Tibial nerve (tissue), 4 donors: ENCODE results near the gene MORN1. TPM values are rescaled to one million over a fixed set of nuclear protein-coding genes. Genes with fewer than 3 reads are reported as not detected.

ENCODE experiments used
- DNase-seq, 2 donors: peaks; one replicate each; pipeline ENCODE4 v3.0.0-alpha.2; 2019; ENCODE audit warnings: low spot score in 2 of 2
- H3K27ac ChIP-seq, 4 donors: fragments of 200-600 bp; sonication (generic) in 3 of 4; one replicate each; pipeline ENCODE4 v1.5.1; 2017 to 2019; ENCODE audit warnings: mild to moderate bottlenecking in 1 of 4
- H3K27me3 ChIP-seq, 2 donors: fragments of 200-600 bp; sonication (generic) in 1 of 2; one replicate each; pipeline versions ENCODE4 v1.5.1 to v1.6.0; 2017 to 2019
- H3K36me3 ChIP-seq, 3 donors: fragments of 200-600 bp; sonication (generic); one replicate each; pipeline ENCODE4 v1.5.1; 2018 to 2019
- H3K4me1 ChIP-seq, 4 donors: fragments of 200-600 bp; sonication (generic) in 3 of 4; one replicate each; pipeline ENCODE4 v1.5.1; 2017 to 2019
- H3K4me3 ChIP-seq, 4 donors: fragments of 200-600 bp; sonication (generic) in 3 of 4; one replicate each; pipeline ENCODE4 v1.5.1; 2017 to 2019; ENCODE audit warnings: mild to moderate bottlenecking in 1 of 4, moderate library complexity in 1 of 4
- H3K9me3 ChIP-seq, 4 donors: fragments of 200-600 bp; sonication (generic) in 3 of 4; one replicate each; pipeline ENCODE4 v1.5.1; 2017 to 2019
- CTCF ChIP-seq, 5 experiments: fragments of 200-600 bp in 3 of 5; fragments of 450-650 bp in 2 of 5; sonication (generic) in 3 of 5; IDR thresholded peaks; one replicate each; pipeline ENCODE4 v1.5.1; 2016 to 2019; ENCODE audit warnings: antibody characterized with exemption in 5 of 5, mild to moderate bottlenecking in 3 of 5, moderate library complexity in 2 of 5
- EP300 ChIP-seq, 2 donors: sonication (generic); formaldehyde crosslinking; IDR thresholded peaks; one replicate each; pipeline ENCODE4 v1.6.1; 2017; ENCODE audit warnings: antibody characterized with exemption in 2 of 2, mild to moderate bottlenecking in 1 of 2
- POLR2A ChIP-seq, 2 donors: fragments of 450-650 bp; IDR thresholded peaks; one replicate each; pipeline ENCODE4 v1.6.1; 2017; ENCODE audit warnings: antibody characterized with exemption in 2 of 2, mild to moderate bottlenecking in 2 of 2, moderate library complexity in 2 of 2
- WGBS, 2 donors: methylation state at CpG; one replicate each; pipeline ENCODE4 v1.1.5; 2018; 5-methylcytosine and 5-hydroxymethylcytosine counted together
- total RNA-seq, 4 donors: library from RNA; depleted of rRNA; stranded (reverse); fragments of >200 nt; gene quantifications; one replicate each; pipeline ENCODE4 v1.1.0, GENCODE V29; 2016

Gene MORN1
- total RNA-seq, 4 donors from 2014 or later, result 8.7 to 21.9 (median 16.1) TPM

GRCh38 chr1:2290595-2291510, 100.5 kb downstream of the MORN1 start:
- TF ChIP-seq EP300 (IDR thresholded peaks at IDR 0.05) (peak; percentile 23 to 96), POLR2A (IDR thresholded peaks at IDR 0.05) (peak in 1 of 2 donors; percentile 7), CTCF (IDR thresholded peaks at IDR 0.05) (peak in 1 of 5 experiments; percentile 11)
- 3 to 16% methylated on average over 31 to 34 of the region's 41 CpGs for WGBS, 2 donors
- no peaks in the 10 kb centered on the region for H3K9me3 ChIP-seq
- peak overlapping the region; percentile 36 to 85 (median 74) for H3K27ac ChIP-seq
- H3K27me3 ChIP-seq, result no peaks in the 10 kb centered on the region
- H3K4me3 ChIP-seq, result peak overlapping the region; percentile 3 to 37 (median 24)
- H3K36me3 ChIP-seq, result no peaks in the 10 kb centered on the region
- peaks cover 4 to 98% (median 66%) of the 10 kb centered on the region in 4 donors for H3K4me1 ChIP-seq
- peak; percentile 78 to 89 for DNase-seq

GRCh38 chr1:2290171-2290578, 101.2 kb downstream of the MORN1 start:
- peak overlapping the region in 2 of 4 donors; percentile 19 to 36 for H3K4me3 ChIP-seq
- H3K36me3 ChIP-seq, result no peaks in the 10 kb centered on the region
- WGBS, 2 donors, result 18 to 32% methylated on average over 6 of the region's 7 CpGs
- H3K4me1 ChIP-seq, result peaks cover 4 to 96% (median 66%) of the 10 kb centered on the region in 4 donors
- no peaks in the 10 kb centered on the region for H3K9me3 ChIP-seq
- H3K27me3 ChIP-seq, result no peaks in the 10 kb centered on the region
- peak overlapping the region; percentile 26 to 85 (median 74) for H3K27ac ChIP-seq
- TF ChIP-seq CTCF (IDR thresholded peaks at IDR 0.05) (no peak), POLR2A (IDR thresholded peaks at IDR 0.05) (no peak), EP300 (IDR thresholded peaks at IDR 0.05) (no peak)
- no peak for DNase-seq

GRCh38 chr1:2289607-2290006, 101.7 kb downstream of the MORN1 start:
- H3K9me3 ChIP-seq, result no peaks in the 10 kb centered on the region
- no peak for TF ChIP-seq EP300 (IDR thresholded peaks at IDR 0.05)
- TF ChIP-seq CTCF (IDR thresholded peaks at IDR 0.05), result no peak
- TF ChIP-seq POLR2A (IDR thresholded peaks at IDR 0.05), result no peak
- H3K4me1 ChIP-seq, result peaks cover 4 to 96% (median 65%) of the 10 kb centered on the region in 4 donors
- H3K27ac ChIP-seq, result peak overlapping the region; percentile 26 to 85 (median 74)
- no peak for DNase-seq
- H3K27me3 ChIP-seq, result no peaks in the 10 kb centered on the region
- 36 to 45% methylated on average over 8 to 9 of the region's 9 CpGs for WGBS, 2 donors
- H3K4me3 ChIP-seq, result no peak overlapping the region
- no peaks in the 10 kb centered on the region for H3K36me3 ChIP-seq

- no peaks in the 10 kb centered on the region for H3K27me3 ChIP-seq
- H3K36me3 ChIP-seq, result no peaks in the 10 kb centered on the region
- 73 to 77% methylated on average over 12 to 17 of the region's 20 CpGs for WGBS, 2 donors
- H3K4me1 ChIP-seq, result peaks cover 4 to 96% (median 63%) of the 10 kb centered on the region in 4 donors
- no peak overlapping the region for H3K4me3 ChIP-seq
- peak overlapping the region in 2 of 4 donors; percentile 74 to 85 for H3K27ac ChIP-seq
- no peaks in the 10 kb centered on the region for H3K9me3 ChIP-seq
- TF ChIP-seq EP300 (IDR thresholded peaks at IDR 0.05) (no peak), CTCF (IDR thresholded peaks at IDR 0.05) (no peak), POLR2A (IDR thresholded peaks at IDR 0.05) (no peak)
- DNase-seq, result no peak
Observed at GRCh38 chr1:2288816-2289536, 102.4 kb downstream of the MORN1 start.
